SK-N-SH (cell line): Measurements from ENCODE around the gene METTL9.

Experiments
- EP300 ChIP-seq, 2 experiments: IDR thresholded peaks; 2 replicates each; pipeline versions ENCODE4 v1.4.0 to v1.6.1; 2012; ENCODE audit warnings: borderline replicate concordance in 1 of 2, low read depth in 1 of 2, low read length in 1 of 2
- RAD21 ChIP-seq: IDR thresholded peaks from 2 replicates; pipeline ENCODE4 v1.6.1; 2012; ENCODE audit warnings: mild to moderate bottlenecking, low read length
- RFX5 ChIP-seq: IDR thresholded peaks from 2 replicates; pipeline ENCODE4 v1.6.1; 2012; ENCODE audit warnings: mild to moderate bottlenecking, improper control_type of control experiment, low read length
- TF ChIP-seq, protein P1 (sequence below): IDR thresholded peaks from 2 replicates; pipeline ENCODE4 v1.4.0; 2012; ENCODE audit warnings: low read depth, borderline replicate concordance
- TF ChIP-seq, protein P2 (sequence below): fragments of 200-600 bp; sonication (generic); IDR thresholded peaks from 2 replicates; pipeline ENCODE4 v1.6.1; 2017; ENCODE audit warnings: antibody characterized with exemption, mild to moderate bottlenecking, moderate library complexity

DNA sequence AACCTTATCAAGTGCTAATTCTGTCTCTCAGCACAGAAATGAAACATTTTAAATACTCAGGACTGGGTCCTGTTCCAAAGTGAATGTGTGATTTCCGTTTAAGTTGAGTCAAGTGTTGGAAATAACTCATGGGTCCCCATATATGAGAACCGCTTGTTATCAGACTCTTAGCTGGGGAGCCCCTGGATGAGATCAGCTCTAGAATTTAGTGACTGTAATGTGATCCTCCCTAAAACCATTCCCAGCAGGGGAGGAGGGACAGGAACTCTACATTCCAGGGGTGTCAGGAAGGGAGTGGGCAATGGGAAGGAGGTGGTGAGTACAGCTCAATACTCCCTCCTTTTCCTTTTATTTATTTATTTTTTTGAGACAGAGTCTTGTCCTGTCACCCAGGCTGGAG is 101.9 kb downstream of the METTL9 start:
- no peak for TF ChIP-seq RFX5
- TF ChIP-seq RAD21: no peak
- TF ChIP-seq, protein P1, sequence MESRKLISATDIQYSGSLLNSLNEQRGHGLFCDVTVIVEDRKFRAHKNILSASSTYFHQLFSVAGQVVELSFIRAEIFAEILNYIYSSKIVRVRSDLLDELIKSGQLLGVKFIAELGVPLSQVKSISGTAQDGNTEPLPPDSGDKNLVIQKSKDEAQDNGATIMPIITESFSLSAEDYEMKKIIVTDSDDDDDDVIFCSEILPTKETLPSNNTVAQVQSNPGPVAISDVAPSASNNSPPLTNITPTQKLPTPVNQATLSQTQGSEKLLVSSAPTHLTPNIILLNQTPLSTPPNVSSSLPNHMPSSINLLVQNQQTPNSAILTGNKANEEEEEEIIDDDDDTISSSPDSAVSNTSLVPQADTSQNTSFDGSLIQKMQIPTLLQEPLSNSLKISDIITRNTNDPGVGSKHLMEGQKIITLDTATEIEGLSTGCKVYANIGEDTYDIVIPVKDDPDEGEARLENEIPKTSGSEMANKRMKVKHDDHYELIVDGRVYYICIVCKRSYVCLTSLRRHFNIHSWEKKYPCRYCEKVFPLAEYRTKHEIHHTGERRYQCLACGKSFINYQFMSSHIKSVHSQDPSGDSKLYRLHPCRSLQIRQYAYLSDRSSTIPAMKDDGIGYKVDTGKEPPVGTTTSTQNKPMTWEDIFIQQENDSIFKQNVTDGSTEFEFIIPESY: no peak
- TF ChIP-seq EP300 (IDR thresholded peaks at IDR 0.05; ENCODE audit: borderline replicate concordance in 1 of 2, low read depth in 1 of 2, low read length in 1 of 2): no peak
- TF ChIP-seq, protein P2, sequence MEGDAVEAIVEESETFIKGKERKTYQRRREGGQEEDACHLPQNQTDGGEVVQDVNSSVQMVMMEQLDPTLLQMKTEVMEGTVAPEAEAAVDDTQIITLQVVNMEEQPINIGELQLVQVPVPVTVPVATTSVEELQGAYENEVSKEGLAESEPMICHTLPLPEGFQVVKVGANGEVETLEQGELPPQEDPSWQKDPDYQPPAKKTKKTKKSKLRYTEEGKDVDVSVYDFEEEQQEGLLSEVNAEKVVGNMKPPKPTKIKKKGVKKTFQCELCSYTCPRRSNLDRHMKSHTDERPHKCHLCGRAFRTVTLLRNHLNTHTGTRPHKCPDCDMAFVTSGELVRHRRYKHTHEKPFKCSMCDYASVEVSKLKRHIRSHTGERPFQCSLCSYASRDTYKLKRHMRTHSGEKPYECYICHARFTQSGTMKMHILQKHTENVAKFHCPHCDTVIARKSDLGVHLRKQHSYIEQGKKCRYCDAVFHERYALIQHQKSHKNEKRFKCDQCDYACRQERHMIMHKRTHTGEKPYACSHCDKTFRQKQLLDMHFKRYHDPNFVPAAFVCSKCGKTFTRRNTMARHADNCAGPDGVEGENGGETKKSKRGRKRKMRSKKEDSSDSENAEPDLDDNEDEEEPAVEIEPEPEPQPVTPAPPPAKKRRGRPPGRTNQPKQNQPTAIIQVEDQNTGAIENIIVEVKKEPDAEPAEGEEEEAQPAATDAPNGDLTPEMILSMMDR: no peak
